Stomach smooth muscle (tissue), 2 donors: ENCODE results near the gene GRM8.

Source experiments
- H3K27ac ChIP-seq: one replicate; pipeline ENCODE4 v1.7.0; 2013; ENCODE audit warnings: mild to moderate bottlenecking, low read length, inconsistent platforms
- H3K27me3 ChIP-seq, 2 donors: one replicate each; pipeline ENCODE4 v1.7.0; 2013; ENCODE audit warnings: low read length in 2 of 2; ENCODE audit not compliant: insufficient read depth in 2 of 2, control insufficient read depth in 1 of 2
- H3K36me3 ChIP-seq, 2 donors: one replicate each; pipeline ENCODE4 v1.7.0; 2013; ENCODE audit warnings: low read length in 2 of 2; ENCODE audit not compliant: control insufficient read depth in 2 of 2, insufficient read depth in 2 of 2
- H3K4me1 ChIP-seq: one replicate; pipeline ENCODE4 v1.7.0; 2013; ENCODE audit warnings: low read length; ENCODE audit not compliant: control insufficient read depth, insufficient read depth
- H3K4me3 ChIP-seq, 2 donors: one replicate each; pipeline ENCODE4 v1.7.0; 2013; ENCODE audit warnings: low read length in 2 of 2
- H3K9ac ChIP-seq, 2 donors: one replicate each; pipeline ENCODE4 v1.7.0; 2013; ENCODE audit warnings: low read length in 2 of 2, mild to moderate bottlenecking in 1 of 2
- H3K9me3 ChIP-seq, 2 donors: one replicate each; pipeline ENCODE4 v1.7.0; 2013; ENCODE audit warnings: low read length in 2 of 2; ENCODE audit not compliant: control insufficient read depth in 2 of 2
- donor health status: healthy.
- donor health status: Pancreatic carcinoma.

GRM8 gene

DNA sequence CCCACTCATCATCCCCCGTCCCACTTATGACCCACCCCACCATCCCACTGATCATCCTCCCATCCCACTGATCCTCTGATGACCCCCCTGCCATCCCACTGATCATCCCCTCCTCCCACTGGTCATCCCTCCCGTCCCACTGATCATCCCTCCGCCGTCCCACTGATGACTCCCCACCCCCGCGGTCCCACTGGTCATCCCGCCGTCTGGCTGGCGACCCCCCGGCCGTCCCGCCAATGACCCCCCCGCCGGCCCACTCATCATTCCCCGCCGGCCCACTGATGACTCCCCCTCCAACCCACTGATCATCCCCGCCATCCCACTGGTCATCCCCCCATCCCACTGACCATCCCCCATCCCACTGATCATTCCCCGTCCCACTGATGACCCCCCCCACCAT lies 161.1 kb downstream of the GRM8 start:
- no peaks in the 10 kb centered on the region for H3K36me3 ChIP-seq
- H3K4me1 ChIP-seq: no peaks in the 10 kb centered on the region
- no peak overlapping the region for H3K9ac ChIP-seq
- peaks cover 0 to 2% of the 10 kb centered on the region in 2 donors for H3K27me3 ChIP-seq
- H3K4me3 ChIP-seq: no peak overlapping the region
- no peak overlapping the region for H3K27ac ChIP-seq
- peaks cover 0 to 2% of the 10 kb centered on the region in 2 donors for H3K9me3 ChIP-seq

DNA sequence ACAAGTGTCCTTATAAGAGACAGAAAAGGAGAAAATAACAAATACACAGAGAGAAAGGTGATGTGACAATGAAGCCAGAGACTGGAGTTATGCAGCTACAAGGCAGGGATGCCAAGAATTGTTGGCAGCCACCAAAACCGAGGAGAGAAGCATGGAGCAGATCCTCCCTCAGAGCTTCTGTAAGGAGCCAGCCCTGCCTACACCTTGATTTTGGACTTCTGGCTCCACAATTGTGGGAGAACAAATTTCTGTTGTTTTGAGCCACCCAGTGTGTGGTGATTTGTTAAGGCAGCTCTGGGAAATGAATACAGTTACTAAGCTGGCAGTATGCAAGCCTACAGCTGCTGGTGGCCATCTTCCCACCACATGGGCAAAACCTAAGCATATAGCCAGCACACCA lies 163.6 kb downstream of the GRM8 start:
- Histone ChIP-seq H3K4me3 (no peak overlapping the region), H3K9ac (no peak overlapping the region), H3K27me3 (peaks cover 0 to 2% of the 10 kb centered on the region in 2 donors), H3K27ac (no peak overlapping the region), H3K4me1 (no peaks in the 10 kb centered on the region), H3K9me3 (peaks cover 2 to 6% of the 10 kb centered on the region in 2 donors), H3K36me3 (no peaks in the 10 kb centered on the region)

DNA sequence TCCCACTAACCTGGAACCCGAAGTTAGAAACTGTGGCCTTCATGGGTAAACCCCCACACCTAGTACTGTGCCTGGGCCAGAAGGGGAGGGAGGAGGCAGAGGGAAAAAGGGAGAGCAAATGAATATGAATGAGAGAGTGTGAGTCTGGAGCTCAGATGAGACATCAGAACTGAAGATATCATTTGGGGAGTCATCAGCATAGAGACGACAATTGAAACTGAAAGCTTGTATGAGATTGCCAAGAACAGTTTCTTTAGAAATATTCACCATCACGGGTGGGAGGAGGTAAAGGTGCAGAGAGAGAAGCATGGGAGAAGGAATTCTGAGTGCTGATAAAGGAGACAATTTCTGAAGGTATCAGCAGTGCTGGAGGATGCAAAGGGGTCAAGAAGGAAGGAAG lies 171.2 kb downstream of the GRM8 start:
- H3K9me3 ChIP-seq: peaks cover 5 to 6% of the 10 kb centered on the region in 2 donors
- no peak overlapping the region for H3K9ac ChIP-seq
- H3K4me3 ChIP-seq: no peak overlapping the region
- no peaks in the 10 kb centered on the region for H3K4me1 ChIP-seq
- H3K27ac ChIP-seq: no peak overlapping the region
- no peaks in the 10 kb centered on the region for H3K36me3 ChIP-seq
- no peaks in the 10 kb centered on the region for H3K27me3 ChIP-seq

DNA sequence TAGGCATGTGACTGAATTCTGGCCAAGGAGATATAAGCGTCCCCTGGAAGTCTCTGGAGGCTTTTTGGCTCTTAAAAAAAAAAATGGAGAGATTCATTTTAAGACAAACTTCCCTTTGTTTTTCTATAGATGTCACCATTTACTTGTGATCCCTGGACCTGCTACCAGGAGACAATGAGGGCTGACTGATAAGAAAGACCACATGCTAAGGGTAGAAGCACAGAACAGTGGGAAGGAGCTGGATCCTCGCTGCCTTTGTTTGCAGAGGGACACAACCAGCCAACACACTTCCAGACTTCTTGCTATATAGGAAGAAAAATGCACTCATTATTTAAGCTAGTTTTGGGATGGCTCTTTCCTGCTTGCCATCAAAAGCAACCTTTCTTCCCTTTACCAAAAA lies 172.2 kb downstream of the GRM8 start:
- Histone ChIP-seq H3K9ac (no peak overlapping the region), H3K4me1 (no peaks in the 10 kb centered on the region), H3K27ac (no peak overlapping the region), H3K27me3 (no peaks in the 10 kb centered on the region), H3K36me3 (no peaks in the 10 kb centered on the region), H3K4me3 (no peak overlapping the region), H3K9me3 (peaks cover 5 to 6% of the 10 kb centered on the region in 2 donors)

DNA sequence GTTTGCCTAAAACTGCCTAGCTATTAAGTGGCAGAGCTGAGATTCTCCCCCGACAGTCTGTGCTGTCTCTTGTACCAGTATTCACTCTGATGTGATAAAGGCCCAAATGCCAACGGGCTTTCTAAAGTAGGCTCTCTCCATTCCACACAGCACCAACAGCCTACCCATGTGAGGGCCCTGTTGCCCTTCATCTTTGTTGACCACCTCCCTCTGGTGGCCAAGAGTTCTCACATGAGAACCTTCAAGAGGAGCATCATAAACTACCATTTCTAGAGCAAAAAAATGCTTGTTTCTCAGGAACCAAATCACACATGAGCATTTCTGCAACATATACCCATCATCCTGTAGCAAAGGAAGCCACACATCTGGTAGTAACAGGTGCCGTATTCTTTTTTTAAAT lies 185.8 kb downstream of the GRM8 start:
- Histone ChIP-seq H3K9ac (no peak overlapping the region), H3K9me3 (no peaks in the 10 kb centered on the region), H3K4me1 (no peaks in the 10 kb centered on the region), H3K27me3 (no peaks in the 10 kb centered on the region), H3K36me3 (no peaks in the 10 kb centered on the region), H3K27ac (no peak overlapping the region), H3K4me3 (no peak overlapping the region)

DNA sequence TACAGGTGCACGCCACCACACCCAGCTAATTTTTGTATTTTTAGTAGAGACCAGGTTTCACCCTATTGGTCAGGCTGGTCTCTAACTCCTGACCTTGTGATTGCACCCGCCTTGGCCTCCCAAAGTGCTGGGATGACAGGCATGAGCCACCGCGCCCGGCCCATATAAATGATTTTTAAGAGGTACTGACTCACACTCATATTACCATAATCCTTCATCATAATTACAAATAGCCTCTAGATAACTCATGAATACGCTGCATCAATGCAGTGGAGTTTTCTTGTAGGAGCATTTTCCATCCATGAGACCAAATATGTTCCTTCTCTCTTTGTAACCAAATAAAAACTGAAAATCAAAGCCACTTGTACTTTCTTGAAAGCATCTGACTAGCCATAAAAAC lies 193.3 kb downstream of the GRM8 start:
- H3K27me3 ChIP-seq: no peaks in the 10 kb centered on the region
- no peaks in the 10 kb centered on the region for H3K36me3 ChIP-seq

DNA sequence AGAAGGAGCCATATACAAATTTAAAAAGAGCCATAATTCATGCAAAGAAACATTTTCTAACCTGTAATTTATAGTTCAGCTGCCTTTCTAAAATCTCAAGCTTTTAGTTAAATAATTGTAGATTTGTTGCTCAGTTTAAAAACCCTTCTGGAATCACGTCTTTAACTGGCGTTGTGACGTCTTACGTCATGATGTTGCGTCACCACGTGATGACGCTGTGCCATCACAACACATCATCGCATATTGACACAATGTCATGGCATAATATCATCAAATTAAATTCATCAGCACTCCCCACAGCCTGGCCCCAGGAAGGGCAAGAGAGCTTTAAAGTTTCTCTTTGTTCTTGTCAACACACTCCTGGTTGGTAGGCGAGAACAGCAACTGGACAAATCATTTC lies 194.8 kb downstream of the GRM8 start:
- Histone ChIP-seq H3K4me1 (no peaks in the 10 kb centered on the region), H3K27me3 (no peaks in the 10 kb centered on the region), H3K9me3 (no peaks in the 10 kb centered on the region), H3K27ac (no peak overlapping the region), H3K9ac (no peak overlapping the region), H3K36me3 (no peaks in the 10 kb centered on the region), H3K4me3 (no peak overlapping the region)

More for the DNA sequence above, 193.3 kb downstream of the GRM8 start:
- Histone ChIP-seq H3K4me1 (no peaks in the 10 kb centered on the region), H3K9me3 (no peaks in the 10 kb centered on the region), H3K9ac (no peak overlapping the region), H3K27ac (no peak overlapping the region), H3K4me3 (no peak overlapping the region)

DNA sequence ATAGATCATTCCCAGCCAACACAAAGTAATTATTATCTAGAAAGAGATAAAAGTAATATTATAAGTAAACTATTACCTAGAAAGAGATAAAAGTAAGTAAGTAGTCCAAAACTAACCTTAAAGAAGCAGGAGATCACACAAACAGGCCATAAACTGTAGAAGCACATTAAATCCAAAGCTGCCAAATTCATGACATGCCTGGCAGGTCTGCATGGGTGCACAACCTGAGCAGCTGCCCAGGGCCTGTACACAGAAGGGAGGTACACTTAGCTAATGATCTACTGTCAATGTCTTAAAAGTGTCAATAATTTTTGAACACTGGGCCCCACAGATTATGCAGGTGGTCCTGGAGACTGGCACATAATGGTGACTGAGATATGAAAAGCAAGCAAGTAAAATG lies 196.5 kb downstream of the GRM8 start:
- no peak overlapping the region for H3K27ac ChIP-seq
- no peaks in the 10 kb centered on the region for H3K36me3 ChIP-seq
- no peak overlapping the region for H3K9ac ChIP-seq
- H3K27me3 ChIP-seq: no peaks in the 10 kb centered on the region
- H3K9me3 ChIP-seq: no peaks in the 10 kb centered on the region
- no peaks in the 10 kb centered on the region for H3K4me1 ChIP-seq
- H3K4me3 ChIP-seq: no peak overlapping the region

DNA sequence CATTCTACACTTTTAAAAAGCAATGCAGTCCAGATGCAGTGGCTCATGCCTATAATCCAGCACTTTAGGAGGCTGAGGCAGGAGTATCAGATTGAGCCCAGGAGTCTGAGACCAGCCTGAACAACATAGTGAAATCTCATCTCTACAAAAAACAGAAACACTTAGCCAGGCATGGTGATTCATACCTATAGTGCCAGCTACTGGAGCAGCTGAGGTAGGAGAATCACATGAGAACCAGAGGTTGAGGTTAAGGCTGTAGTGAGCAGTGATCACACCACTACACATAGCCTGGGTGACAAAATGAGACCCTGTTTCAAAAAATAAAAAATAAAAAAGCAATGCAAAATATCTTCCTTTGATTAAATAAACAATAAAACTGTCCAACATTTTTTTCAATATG lies 205.2 kb downstream of the GRM8 start:
- Histone ChIP-seq H3K4me3 (no peak overlapping the region), H3K36me3 (no peaks in the 10 kb centered on the region), H3K9ac (no peak overlapping the region), H3K4me1 (no peaks in the 10 kb centered on the region), H3K27ac (no peak overlapping the region), H3K9me3 (no peaks in the 10 kb centered on the region), H3K27me3 (no peaks in the 10 kb centered on the region)

DNA sequence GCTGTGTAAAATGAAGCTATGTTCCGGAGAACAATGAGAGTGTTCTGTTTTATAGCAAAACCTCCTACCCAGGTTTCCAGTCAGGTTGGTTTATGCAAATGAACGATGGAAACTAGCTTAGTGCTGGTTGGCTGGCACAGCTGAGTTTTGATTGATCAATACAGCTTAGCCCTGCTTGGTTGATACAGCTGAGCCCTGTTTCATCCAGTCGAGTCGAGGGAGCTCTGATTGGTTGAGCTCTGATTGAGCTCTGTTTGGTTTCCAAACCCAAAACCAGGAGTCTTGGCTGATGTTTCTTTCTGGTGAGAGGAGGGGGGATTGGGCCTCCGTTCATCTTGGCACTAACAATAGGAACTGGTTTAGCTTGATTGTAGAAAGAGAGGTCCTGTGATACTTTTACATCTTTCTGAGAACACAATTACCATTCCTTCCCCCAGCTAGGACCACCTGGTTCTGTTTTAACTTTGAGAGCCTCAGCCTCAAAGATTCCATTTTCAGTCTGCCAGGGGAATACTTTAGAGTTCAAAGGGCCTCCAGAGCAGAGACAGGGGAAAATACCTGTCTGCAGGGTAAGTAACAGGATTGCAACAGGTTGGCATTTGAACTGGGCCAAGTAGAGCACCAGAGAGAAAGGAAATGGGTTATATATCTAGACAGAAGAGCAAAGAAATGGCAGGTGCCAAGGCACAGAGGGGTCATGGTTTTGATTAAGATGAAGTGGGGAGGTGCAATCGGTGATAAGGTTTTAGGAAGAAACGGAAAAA lies 210.9 kb downstream of the GRM8 start:
- Histone ChIP-seq H3K27ac (no peak overlapping the region), H3K9me3 (no peaks in the 10 kb centered on the region), H3K27me3 (no peaks in the 10 kb centered on the region), H3K4me1 (no peaks in the 10 kb centered on the region), H3K4me3 (no peak overlapping the region), H3K36me3 (no peaks in the 10 kb centered on the region), H3K9ac (no peak overlapping the region)

DNA sequence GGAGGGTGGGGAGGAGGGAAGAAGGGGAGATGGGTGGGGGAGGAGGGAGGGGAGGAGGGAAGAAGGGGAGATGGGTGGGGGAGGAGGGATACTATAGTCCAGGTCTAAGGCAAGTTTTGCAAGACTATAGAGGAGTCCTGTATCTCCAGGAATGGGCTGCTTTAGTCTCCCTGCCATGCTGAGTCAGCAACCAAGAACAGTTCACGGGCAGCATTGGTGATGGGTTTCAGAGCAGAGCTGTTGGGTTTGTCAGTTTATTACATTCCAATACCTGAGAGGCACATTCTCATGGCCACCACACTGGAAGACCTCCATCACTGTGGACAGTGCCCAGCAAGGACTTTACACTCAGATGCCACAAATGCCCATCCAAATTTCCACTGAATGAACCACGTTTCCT lies 212.7 kb downstream of the GRM8 start:
- Histone ChIP-seq H3K4me3 (no peak overlapping the region), H3K27me3 (no peaks in the 10 kb centered on the region), H3K4me1 (no peaks in the 10 kb centered on the region), H3K9ac (no peak overlapping the region), H3K27ac (no peak overlapping the region), H3K36me3 (no peaks in the 10 kb centered on the region), H3K9me3 (no peaks in the 10 kb centered on the region)
